Large intestine (tissue), 3 donors: ENCODE data around the gene SLC12A6. TPM values are rescaled to one million over a fixed set of nuclear protein-coding genes. Genes with fewer than 3 reads are reported as not detected.
A peak's percentile ranks its signal among the peaks of the same experiment; 100 is the strongest.

Source experiments
- DNase-seq, 2 donors: peaks; one replicate each; pipeline versions ENCODE4 v3.0.0 to v3.0.0-alpha.2; 2013
- H3K27ac ChIP-seq: one replicate; pipeline ENCODE4 v1.5.1; 2013; ENCODE audit warnings: low read length
- H3K27me3 ChIP-seq: 2 replicates; pipeline ENCODE4 v1.6.1; 2013; ENCODE audit warnings: low read length; ENCODE audit not compliant: control insufficient read depth, insufficient read depth
- H3K36me3 ChIP-seq: 2 replicates; pipeline ENCODE4 v1.6.1; 2013; ENCODE audit warnings: low read length; ENCODE audit not compliant: control insufficient read depth, insufficient read depth
- H3K4me1 ChIP-seq: one replicate; pipeline ENCODE4 v1.6.1; 2013; ENCODE audit warnings: low read length; ENCODE audit not compliant: control insufficient read depth, insufficient read depth
- H3K4me3 ChIP-seq: one replicate; pipeline ENCODE4 v1.5.1; 2013; ENCODE audit warnings: low read length
- H3K9me3 ChIP-seq: one replicate; pipeline ENCODE4 v1.6.1; 2013; ENCODE audit warnings: mild to moderate bottlenecking, low read depth, low read length, moderate library complexity; ENCODE audit not compliant: control insufficient read depth
- WGBS: methylation state at CpG from one replicate; pipeline ENCODE4 v1.1.5; 2013; ENCODE audit warnings: low lambda C conversion rate; ENCODE audit not compliant: insufficient coverage; 5-methylcytosine and 5-hydroxymethylcytosine counted together
- polyA plus RNA-seq: library from polyadenylated mRNA; unstranded; fragments of 120-200 nt; gene quantifications from one replicate; pipeline ENCODE4 v1.2.1, GENCODE V29; 2013

SLC12A6 gene
- polyA plus RNA-seq, 1 donor: 25.6 TPM

DNA sequence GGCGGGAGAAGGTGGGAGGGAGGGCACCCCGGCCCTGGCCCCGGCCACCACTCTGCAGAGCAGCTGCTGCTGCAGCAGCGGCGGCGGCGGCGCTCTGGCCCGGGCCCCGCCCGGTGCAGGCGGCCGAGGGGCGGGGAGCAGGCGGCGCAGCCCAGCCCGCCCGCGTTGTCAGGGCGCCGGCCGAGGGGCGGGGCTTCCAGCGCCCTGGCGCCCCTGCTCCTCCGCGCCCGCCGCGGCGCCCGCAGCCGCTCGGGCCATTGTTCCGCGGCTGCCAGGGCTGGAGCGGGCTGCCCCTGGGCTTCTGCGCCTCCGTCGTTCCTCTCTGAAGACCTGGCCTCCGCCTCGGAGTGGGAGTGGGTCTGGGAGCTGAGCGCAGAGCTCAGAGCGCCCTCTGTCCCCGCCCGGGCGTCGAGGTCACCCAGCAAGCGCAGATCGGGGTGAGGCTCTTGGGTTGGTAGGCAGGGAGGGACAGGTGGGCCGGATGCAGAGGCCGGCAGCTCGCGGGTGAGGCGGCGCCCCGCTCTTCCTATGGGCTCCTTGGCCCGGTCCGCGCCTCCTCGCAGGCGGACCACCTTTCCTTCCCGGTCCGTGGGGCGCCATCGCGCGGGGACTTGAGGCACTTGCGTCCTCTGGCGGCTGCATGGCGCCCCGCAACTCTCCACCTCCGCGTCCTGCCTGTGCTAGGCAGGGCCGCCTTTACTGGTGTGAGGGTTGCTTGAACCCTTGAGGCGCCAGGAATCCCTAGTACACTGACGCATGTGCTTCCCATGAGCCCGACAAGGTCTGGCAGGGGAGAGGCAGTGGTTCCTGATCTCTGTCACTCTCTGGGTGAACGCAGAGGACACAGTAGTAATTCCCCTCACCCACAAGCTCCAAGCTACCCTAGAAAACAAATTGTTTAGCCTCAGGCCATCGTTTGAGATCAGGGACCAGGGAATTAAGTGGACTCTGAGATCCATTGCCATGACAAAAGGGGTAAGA lies 29.8 kb upstream of the SLC12A6 start, which contains the start of gene LPCAT4:
Gene LPCAT4 (minus strand): TSS at position 96 of the 981 bp plus-strand sequence. CDS start 96 bp downstream, outside the sequence.
- DNase-seq: peak; percentile 91 to 94
- Histone ChIP-seq H3K4me3 (peak within 1 kb of the TSS; percentile 91), H3K27me3 (no peaks in the 10 kb centered on the region), H3K27ac (peak within 1 kb of the TSS; percentile 100), H3K9me3 (peaks cover 8% of the 10 kb centered on the region), H3K36me3 (peaks cover 2% of the 10 kb centered on the region), H3K4me1 (peaks cover 24% of the 10 kb centered on the region)
- no CpG with 5 or more reads among the region's 80 CpGs for WGBS

DNA sequence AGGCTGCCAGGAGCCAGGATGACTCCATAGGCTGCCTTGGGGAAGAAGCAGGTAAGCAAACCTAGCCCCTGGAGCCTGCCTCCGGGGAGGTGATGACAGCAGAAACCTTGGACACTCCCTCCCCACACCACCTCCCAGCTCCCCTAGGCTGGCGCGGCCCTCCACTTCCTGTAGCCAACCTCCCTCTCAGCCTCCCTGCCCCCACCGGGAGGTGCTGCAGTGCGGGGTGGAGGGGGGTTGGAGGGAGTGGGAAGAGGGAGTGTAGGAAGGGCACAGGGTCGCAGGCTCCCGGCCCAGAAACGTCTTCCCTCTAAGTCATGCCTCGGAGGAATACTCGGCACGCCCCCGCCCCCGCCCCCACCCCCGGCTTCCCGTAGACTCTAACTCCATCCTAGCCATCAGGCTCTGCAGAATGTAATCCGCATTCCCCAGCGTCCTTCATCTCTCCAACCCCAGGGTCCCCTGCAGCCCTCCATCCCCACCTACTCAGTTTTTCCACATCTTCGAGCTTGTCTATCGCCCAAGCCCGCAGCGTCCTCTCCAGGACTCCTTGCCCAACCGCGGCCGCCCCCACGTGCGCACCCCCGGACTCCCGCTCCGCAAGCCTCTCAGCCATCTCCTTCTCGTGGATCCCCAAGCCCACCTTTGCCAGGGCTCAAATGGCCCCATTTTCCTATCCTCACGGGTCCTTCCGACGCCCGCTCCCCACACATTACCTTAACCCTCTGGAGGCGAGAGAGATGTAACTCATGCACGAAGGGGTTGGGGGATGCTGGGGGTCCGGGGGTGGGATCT lies 28.9 kb upstream of the SLC12A6 start:
- Histone ChIP-seq H3K27ac (peak overlapping the region; percentile 77), H3K36me3 (peaks cover 2% of the 10 kb centered on the region), H3K4me3 (peak overlapping the region; percentile 70), H3K27me3 (no peaks in the 10 kb centered on the region), H3K4me1 (peaks cover 25% of the 10 kb centered on the region), H3K9me3 (peaks cover 6% of the 10 kb centered on the region)
- WGBS: 0% methylated on average over 1 of the region's 37 CpGs
- DNase-seq: peak; percentile 69 to 85

DNA sequence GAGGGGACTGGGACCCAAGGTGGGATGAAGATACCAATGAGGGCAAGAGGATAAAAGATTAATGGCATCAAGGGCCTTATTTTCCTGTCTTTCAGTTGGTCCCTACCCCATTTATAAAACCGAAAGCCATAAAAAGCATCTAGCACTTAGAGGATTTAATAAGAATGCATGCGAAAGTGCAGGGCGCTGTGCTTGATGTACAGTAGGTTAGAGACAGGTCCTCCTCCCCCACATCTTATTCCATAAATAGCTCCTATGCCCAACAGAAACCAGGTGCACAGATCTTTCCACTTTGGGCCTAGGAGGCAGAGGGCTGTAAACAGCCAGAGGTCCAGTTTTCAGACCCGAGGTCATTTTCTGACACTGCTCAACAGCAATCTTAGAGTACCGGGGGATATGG lies 28.3 kb upstream of the SLC12A6 start:
- DNase-seq: no peak
- Histone ChIP-seq H3K4me1 (peaks cover 25% of the 10 kb centered on the region), H3K27ac (peak overlapping the region; percentile 77), H3K9me3 (peaks cover 3% of the 10 kb centered on the region), H3K4me3 (peak overlapping the region; percentile 70), H3K27me3 (no peaks in the 10 kb centered on the region), H3K36me3 (peaks cover 8% of the 10 kb centered on the region)
- WGBS: no CpG with 5 or more reads among the region's 5 CpGs

DNA sequence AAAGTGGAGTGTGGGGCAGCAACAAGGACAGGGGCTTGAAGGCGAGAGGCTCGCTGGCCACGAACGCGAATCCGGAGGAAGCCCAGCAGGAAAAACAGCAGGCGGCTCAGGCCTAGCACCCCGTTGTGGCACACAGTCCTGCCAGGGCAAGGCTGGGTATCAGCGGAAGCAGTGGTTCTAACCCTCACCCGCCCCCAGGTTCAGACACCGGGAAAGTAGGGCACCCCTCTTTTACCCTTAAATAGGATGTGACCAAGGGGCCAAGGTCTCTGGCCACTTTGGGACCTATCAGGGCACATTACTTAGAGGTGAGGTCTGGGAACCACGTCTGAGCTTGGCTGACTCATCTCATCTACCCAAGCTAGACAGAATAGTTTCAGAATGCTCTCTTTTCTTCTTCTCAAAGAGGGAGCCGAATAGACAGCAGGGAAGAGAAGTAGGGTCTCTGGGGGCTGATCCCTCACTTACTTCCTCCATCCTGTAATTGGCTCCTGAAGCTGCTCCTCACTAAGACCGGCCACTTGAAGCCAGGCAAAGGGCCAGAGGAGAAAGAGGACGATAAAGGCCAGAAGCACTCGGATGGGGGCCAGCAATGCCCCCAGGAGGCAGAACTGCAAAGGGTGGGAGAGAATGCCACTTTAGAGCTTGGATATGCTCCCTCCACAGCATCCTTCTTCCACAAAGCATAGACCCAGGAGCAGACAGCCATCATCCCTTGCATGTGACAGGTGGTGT lies 27.7 kb upstream of the SLC12A6 start:
- Histone ChIP-seq H3K27me3 (no peaks in the 10 kb centered on the region), H3K4me3 (no peak overlapping the region), H3K4me1 (peaks cover 25% of the 10 kb centered on the region), H3K9me3 (no peaks in the 10 kb centered on the region), H3K27ac (peak overlapping the region; percentile 77), H3K36me3 (peaks cover 13% of the 10 kb centered on the region)
- no CpG with 5 or more reads among the region's 16 CpGs for WGBS
- DNase-seq: no peak

DNA sequence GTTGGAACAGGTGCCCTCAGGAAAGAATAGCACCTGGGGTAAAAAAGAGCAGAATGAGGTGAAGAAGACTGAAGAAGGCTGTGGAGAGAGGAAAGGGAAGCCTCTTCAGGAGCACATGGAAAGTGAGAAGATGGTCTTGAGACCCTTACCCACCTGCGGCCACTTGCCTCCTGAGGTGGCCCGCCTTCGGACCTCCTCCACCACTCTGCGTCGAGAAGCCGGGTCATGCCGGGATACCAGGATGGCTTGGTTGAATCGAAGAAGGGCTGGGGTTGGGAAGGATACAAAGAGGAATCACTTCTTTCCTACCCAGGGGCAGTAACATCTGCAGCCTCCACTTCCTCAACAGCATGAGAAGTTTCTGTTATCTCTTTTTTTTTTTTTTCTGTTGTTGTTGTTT lies 26.5 kb upstream of the SLC12A6 start:
- Histone ChIP-seq H3K36me3 (peaks cover 26% of the 10 kb centered on the region), H3K27ac (no peak overlapping the region)
- WGBS: no CpG with 5 or more reads among the region's 8 CpGs

DNA sequence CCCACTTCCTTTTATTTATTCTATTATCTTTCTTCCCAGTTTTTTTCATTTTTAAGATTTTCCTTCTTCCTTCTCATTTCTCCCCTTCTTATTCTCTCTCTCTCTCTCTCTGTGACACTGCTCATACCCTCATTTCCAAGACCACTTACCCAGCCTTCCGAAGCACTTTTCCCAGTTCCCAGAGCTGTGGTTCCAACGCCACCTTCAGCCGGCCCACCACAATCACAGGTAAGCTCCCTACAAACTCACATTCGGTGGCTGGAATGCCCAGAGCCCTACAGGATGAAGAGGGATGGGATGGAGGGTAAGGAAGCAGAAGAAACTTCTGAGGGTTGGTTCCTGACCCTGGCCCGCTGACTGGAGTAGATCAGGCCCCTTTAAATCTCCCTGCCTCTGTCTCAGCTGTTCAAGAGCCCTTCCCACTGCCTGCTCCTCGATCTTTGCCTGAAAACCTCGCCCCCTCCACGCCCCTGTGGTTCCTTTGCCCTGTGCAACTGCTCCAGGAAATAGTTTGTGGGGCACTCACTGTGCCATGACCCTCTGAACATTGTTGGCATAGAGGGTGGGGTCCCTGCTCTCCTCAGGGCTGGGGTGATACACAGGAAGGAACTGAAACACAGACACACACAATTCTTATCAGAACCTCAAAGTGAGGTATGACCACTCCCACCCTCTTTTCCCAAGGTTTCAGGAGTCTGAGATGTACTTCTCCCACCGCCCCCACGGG lies 24.6 kb upstream of the SLC12A6 start:
- H3K4me3 ChIP-seq: no peak overlapping the region
- peaks cover 43% of the 10 kb centered on the region for H3K36me3 ChIP-seq
- H3K27ac ChIP-seq: peak overlapping the region; percentile 71
- H3K9me3 ChIP-seq: no peaks in the 10 kb centered on the region
- no peaks in the 10 kb centered on the region for H3K27me3 ChIP-seq
- peak; percentile 45 to 77 for DNase-seq
- 18% methylated on average over 2 of the region's 10 CpGs for WGBS
- H3K4me1 ChIP-seq: peaks cover 19% of the 10 kb centered on the region

More for the DNA sequence above, 26.5 kb upstream of the SLC12A6 start:
- H3K9me3 ChIP-seq: no peaks in the 10 kb centered on the region
- H3K4me3 ChIP-seq: no peak overlapping the region
- DNase-seq: no peak
- peaks cover 25% of the 10 kb centered on the region for H3K4me1 ChIP-seq
- no peaks in the 10 kb centered on the region for H3K27me3 ChIP-seq

DNA sequence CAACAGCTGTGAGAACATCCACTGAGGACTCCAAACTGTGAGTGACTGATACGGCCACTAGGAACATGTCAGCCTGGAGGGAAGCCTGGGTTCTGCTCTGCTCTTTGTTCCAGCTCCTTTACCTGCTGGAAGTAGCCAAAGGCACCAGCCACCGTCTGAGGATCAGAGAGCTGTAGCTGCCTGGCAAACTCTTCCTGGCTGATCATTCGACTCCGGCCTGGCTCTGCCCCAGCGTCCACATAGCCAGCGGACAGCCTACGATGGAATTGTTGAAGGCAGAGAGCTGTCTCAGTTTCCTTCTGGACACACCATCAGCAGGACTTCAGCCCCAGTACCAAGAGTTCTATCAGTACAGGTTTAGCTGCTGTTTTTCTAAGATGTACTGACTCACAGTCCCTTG lies 23.7 kb upstream of the SLC12A6 start:
- Histone ChIP-seq H3K9me3 (no peaks in the 10 kb centered on the region), H3K36me3 (peaks cover 52% of the 10 kb centered on the region), H3K4me3 (no peak overlapping the region), H3K4me1 (peaks cover 19% of the 10 kb centered on the region), H3K27me3 (no peaks in the 10 kb centered on the region), H3K27ac (no peak overlapping the region)
- DNase-seq: no peak
- no CpG with 5 or more reads among the region's 7 CpGs for WGBS

DNA sequence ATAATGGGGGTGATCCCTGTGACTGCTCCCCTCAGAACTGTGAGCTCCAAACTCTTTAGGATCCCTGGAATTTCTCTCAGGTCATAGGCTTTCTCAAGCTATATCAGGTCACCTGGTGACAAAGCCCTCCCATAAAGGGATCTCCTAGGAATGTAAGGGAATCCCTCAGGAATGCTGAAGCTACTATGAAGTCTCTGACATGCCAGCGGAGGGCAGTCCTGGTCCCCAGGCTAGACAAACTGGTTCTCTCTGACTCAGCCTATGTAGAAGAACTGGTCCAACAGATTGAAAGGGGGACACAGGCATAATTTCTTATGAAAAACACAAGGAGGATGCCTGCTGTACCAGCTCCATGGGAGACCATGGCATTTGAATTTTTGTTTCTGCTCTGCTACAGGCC lies 22.7 kb upstream of the SLC12A6 start:
- Histone ChIP-seq H3K36me3 (peaks cover 59% of the 10 kb centered on the region), H3K27me3 (no peaks in the 10 kb centered on the region), H3K9me3 (no peaks in the 10 kb centered on the region), H3K4me3 (no peak overlapping the region), H3K27ac (no peak overlapping the region), H3K4me1 (peaks cover 11% of the 10 kb centered on the region)
- DNase-seq: no peak
- no CpG with 5 or more reads among the region's 1 CpG for WGBS

DNA sequence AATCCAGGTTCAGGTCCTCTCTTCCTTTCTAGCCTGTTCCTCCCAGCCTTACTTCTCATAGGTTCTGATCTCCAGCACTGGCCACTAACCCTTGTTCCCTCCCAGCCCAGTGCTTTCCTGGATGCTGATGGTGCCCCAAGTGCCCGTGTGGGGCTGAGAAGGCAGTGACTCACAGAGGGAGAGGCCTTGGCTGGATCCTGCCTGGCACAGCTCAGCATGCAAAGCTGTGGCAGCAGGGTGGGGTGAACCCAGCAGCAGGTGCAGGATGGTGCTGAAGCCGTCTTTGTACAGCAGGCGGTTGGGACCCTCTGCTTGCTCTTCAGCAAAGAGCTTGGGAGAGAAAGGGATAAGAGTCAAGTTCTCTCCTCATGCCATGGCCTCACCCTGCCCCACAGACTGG lies 21.8 kb upstream of the SLC12A6 start:
- peaks cover 66% of the 10 kb centered on the region for H3K36me3 ChIP-seq
- WGBS: no CpG with 5 or more reads among the region's 3 CpGs

More for the DNA sequence above, 21.8 kb upstream of the SLC12A6 start:
- Histone ChIP-seq H3K4me3 (no peak overlapping the region), H3K27ac (no peak overlapping the region), H3K4me1 (peaks cover 8% of the 10 kb centered on the region), H3K9me3 (no peaks in the 10 kb centered on the region), H3K27me3 (no peaks in the 10 kb centered on the region)
- no peak for DNase-seq
